Urinary bladder (tissue), 4 donors: ENCODE results near the gene NRCAM. TPM values are rescaled to one million over a fixed set of nuclear protein-coding genes. Genes with fewer than 3 reads are reported as not detected.

Experiments used
- DNase-seq: peaks from one replicate; pipeline ENCODE4 v3.0.0-alpha.2; 2015; ENCODE audit errors: extremely low spot score
- H3K27ac ChIP-seq: one replicate; pipeline ENCODE4 v1.5.1; 2013; ENCODE audit warnings: low read depth, mild to moderate bottlenecking, moderate library complexity
- H3K36me3 ChIP-seq: one replicate; pipeline ENCODE4 v1.6.1; 2013; ENCODE audit warnings: mild to moderate bottlenecking, moderate library complexity; ENCODE audit not compliant: insufficient read depth
- H3K4me1 ChIP-seq: one replicate; pipeline ENCODE4 v1.6.1; 2013; ENCODE audit warnings: mild to moderate bottlenecking, moderate library complexity; ENCODE audit not compliant: insufficient read depth
- H3K4me3 ChIP-seq: one replicate; pipeline ENCODE4 v1.5.1; 2013; ENCODE audit warnings: low read depth, low read length
- WGBS: extraction: QIAGEN DNeasy Blood & Tissue Kit; methylation state at CpG from one replicate; pipeline ENCODE4 v1.1.7; 2013; 5-methylcytosine and 5-hydroxymethylcytosine counted together
- polyA plus RNA-seq: library from polyadenylated mRNA; stranded (reverse); fragments of 200-250 nt; gene quantifications from one replicate; pipeline ENCODE4 v1.2.3, GENCODE V29; 2013
- total RNA-seq: library from RNA; depleted of rRNA; stranded (reverse); fragments of >200 nt; gene quantifications from one replicate; pipeline ENCODE4 v1.2.3, GENCODE V29; 2014
- donor health status: healthy with polysubstance abuse.
- donor health status: healthy.

The NRCAM gene
- total and polyA plus RNA-seq, 2 donors = 2.0 to 9.7 TPM

DNA sequence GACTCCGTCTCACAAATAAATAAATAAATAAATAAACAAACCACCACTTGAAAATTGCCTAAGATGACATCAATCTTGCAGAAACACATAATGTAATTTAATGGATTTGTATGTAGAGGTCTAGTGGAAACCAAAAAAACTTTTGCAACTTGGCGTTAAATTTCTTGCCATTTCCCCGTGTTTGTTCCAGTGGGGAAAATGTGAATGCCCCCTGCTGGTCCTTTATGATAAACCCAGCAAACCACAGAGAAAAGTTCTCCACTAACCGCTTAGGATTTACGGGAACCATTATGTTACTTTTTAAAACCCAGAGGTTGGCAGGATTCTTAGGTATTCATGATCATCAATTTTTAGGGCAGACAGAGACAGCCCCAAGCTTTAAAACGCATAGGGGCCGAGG lies 358.5 kb downstream of the NRCAM start:
- 86% methylated on average over 7 of the region's 7 CpGs for WGBS
- no peak for DNase-seq
- Histone ChIP-seq H3K4me3 (no peak overlapping the region), H3K36me3 (no peaks in the 10 kb centered on the region), H3K4me1 (no peaks in the 10 kb centered on the region), H3K27ac (no peak overlapping the region)

Other genes with a start within 250 kb of the NRCAM start
- gene PNPLA8, start 69.7 kb upstream of the NRCAM start, total RNA-seq = 61.2 TPM
- gene PNPLA8, start 69.7 kb upstream of the NRCAM start, polyA plus RNA-seq = 27.6 TPM
- 66.2 TPM for gene THAP5, start 113.3 kb upstream of the NRCAM start, total RNA-seq
- gene THAP5, start 113.3 kb upstream of the NRCAM start, polyA plus RNA-seq = 13.2 TPM
- 23.7 TPM for gene DNAJB9, start 113.4 kb upstream of the NRCAM start, total RNA-seq
- 21.8 TPM for gene DNAJB9, start 113.4 kb upstream of the NRCAM start, polyA plus RNA-seq